GM21367 (cell line): Measurements from ENCODE around the gene SGPL1.

ENCODE experiments used
- ATAC-seq: cut with Tn5 transposase; IDR thresholded peaks from one replicate; pipeline ENCODE4 v1.9.1; 2021; ENCODE audit not compliant: unreplicated experiment

The SGPL1 gene

DNA sequence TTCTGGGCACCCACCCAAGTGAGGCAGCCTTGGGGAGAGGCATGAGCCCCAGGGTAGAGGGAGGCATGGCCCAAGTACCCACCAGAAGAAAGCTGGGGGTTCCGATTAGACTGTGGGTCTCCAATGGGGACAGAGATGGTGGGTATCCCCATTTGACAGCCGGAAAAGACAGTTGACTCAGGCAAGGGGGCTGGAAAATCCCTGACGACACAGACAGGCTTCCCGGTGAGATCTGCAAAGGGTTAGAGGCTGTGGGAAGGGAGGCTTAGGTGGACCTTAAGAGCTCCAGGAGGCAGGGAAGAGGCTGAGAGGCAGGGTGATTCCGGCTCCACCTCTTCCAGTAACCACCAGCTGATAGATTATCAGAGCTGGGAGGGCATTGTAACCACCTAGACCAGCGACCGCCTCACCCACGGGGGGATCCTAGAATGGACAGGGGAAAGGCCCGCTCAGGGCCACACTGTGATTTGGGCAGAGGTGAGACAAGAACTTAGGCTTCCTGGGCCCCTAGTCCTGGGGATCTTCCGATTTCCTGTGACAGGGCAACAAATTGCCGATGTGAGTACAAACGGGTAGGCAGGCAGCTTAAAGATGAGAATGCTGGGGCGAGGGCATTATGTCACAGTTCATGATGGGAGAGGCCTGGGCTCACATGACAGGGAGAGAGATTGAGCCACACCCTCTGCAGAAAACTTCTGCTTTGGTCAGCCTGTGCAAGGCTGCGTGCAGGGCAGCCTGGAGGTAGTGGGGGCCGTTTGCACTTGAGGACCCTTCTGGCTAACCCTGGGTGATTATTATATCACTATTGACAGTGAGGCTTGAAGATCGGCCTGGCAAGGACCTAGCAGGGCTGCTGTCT is 36.0 kb upstream of the SGPL1 start:
- ATAC-seq: no peak

DNA sequence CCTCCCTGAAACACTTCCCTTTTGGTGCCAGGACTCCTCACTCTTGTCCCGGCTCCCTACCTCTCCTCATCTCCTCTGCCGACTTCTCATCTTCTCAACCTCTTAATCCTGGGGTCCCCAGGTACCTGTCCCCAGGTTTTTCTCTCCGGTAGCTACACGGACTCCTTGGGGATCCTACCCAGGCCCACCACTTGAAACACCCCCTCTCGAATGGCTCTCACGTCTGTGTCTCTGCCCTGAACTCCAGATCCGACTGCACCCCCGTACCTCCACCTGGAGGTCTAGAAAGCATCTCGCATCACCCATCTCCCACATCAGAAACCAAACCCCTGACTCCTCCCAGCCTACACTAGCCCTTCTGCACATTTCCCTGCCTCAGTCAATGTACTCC is 35.4 kb upstream of the SGPL1 start:
- ATAC-seq: no peak

DNA sequence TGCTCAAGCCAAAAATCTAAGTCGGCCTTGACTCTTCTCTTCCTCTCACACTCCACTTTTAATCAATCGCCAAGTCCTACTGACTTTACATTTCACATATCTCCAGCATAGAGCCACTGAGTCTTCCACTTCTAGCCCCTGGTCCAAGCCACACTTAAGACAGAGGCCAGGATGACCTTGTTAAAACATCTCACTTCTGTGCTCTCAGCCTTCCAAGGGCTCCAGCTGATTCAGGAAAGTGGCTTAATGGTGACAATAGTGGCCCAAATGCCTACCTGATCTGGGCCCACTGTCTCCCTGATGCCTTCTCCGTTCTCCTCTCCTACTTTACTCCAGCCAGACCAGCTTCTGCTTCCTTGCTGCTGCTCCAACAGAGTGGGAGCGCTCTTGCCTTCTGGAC is 35.0 kb upstream of the SGPL1 start:
- no peak for ATAC-seq

GRCh38 chr10:70781461-70782051 is 34.2 kb upstream of the SGPL1 start:
- ATAC-seq: no peak

- ATAC-seq: no peak
These were observed 33.5 kb upstream of the SGPL1 start for GRCh38 chr10:70782086-70782745.

DNA sequence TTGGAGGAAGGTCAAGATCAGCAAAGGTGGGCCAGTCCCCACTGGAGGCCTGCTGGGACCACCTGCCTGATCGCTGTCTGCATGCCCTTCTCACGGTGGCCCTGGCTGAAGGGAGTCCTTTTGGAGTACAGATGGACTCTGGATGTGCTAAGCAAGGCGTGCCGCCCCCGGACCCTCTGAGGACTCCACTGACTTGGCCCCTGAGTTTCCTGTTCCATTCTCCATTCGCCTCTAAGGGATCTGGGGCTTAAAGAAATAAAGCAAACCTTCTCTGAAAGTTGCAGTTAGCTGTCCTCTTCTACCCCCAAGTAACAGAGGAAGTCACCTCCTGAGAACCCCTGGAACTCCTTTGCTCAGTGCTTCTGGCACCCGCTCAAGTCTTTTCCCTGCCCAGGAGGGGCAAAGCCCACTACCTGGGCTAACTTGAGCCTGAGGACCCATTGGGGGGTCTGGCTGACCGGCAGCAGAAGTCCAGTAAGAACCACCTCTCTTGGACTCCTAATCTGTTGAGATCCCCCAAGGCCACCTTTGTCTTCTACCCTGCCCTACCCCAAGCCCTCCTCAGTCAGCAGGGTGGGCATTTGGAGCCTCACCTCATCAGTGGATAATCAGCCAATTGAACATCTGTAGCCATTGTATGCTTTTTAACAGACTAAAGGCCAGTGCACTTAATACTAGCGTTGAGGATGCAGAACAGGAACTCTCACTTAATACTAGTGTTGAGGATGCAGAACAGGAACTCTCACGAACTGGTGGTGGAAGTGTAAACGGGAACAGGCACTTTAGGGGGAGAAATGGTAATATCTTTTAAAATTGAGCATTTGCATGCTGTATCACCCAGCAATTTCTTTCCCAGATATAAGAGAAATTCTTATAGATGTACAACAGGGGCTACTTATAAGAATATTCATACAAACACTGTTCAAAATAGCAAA is 32.7 kb upstream of the SGPL1 start:
- no peak for ATAC-seq

DNA sequence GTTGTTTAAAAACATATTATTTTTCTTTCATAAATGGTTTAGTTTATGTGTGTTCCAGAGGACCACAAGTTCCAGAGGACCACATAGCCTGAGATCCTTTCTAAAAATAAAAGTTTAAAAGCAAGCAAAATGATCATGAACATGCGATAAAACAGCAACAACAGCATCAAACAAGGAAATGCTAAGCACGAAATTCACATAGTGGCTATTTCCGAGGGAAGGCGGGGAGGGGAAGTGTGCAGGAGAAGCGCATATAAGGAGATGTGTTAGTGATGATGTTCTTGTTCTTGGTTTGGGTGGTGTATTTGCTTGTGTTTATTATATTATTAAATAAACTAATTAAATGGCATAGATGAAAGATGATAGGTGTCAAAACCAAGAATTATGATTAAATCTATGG is 31.7 kb upstream of the SGPL1 start:
- no peak for ATAC-seq

GRCh38 chr10:70784471-70784870 is 31.3 kb upstream of the SGPL1 start:
- no peak for ATAC-seq

GRCh38 chr10:70785190-70785589 is 30.6 kb upstream of the SGPL1 start, which contains the start of gene TBATA:
Gene TBATA (minus strand): TSS chr10:70785377. CDS start chr10:70783379, 1,998 bp downstream.
- no peak for ATAC-seq

DNA sequence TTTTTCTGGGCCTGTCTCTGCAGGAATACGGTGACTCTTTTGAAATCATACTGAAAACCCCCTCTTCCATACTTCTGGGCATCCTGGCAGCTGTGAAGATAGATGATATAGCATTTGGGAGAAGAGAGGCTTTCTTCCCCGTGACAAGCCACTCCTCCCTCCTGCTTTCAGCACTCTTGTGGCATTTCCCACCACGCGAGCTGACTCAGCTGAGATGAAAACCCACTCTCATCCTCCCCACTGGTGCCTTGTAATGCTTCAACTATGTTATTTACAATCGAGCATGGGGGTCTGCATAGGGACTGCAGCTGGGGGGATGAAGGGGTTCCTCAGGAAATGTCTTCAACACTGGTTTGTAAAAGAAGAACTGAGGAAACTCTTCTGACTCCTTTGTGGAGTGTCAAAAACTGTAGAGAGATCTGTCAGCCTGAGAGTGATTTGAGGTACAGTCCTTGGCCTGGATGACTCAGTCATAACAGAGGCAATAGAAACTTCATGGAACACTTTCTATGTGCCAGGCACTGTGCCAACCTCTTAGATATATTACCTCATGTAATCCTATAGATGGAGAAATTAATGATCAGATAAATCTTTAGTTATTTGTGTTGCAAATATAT is 28.8 kb upstream of the SGPL1 start:
- no peak for ATAC-seq

GRCh38 chr10:70791386-70792039 is 24.2 kb upstream of the SGPL1 start:
- no peak for ATAC-seq

- ATAC-seq: no peak
These were observed 20.1 kb upstream of the SGPL1 start for GRCh38 chr10:70795613-70796012.

GRCh38 chr10:70797840-70798239 is 17.9 kb upstream of the SGPL1 start:
- no peak for ATAC-seq

- no peak for ATAC-seq
These were observed 16.6 kb upstream of the SGPL1 start for GRCh38 chr10:70799124-70799523.

- ATAC-seq: no peak
These were observed 13.9 kb upstream of the SGPL1 start for GRCh38 chr10:70801854-70802253.

GRCh38 chr10:70803775-70804420 is 11.8 kb upstream of the SGPL1 start:
- ATAC-seq: no peak

DNA sequence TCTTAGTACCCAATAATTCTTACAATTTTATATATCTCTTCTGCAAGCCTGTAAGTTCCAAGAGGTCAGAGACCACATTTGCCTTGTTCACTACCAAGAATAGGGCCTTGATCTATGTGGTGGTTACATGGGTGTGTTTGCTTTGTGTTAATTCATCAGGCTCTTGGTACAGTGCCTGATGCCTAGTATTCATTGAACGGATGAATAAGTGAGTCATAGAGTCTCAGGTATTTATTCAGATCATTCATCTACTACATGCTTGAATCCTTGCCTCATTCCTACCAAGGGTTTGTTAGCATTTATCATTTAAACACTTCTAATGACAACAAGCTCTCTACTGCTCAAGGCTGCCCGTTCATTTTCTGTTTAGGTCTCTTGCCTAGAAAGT is 11.3 kb upstream of the SGPL1 start:
- no peak for ATAC-seq

GRCh38 chr10:70805619-70806215 is 10.0 kb upstream of the SGPL1 start:
- no peak for ATAC-seq

- ATAC-seq: no peak
These were observed 8.9 kb upstream of the SGPL1 start for GRCh38 chr10:70806841-70807240.
